HG02840 (cell line): ENCODE results near the gene PIP4K2B.

Source experiments
- ATAC-seq: cut with Tn5 transposase; IDR thresholded peaks from one replicate; pipeline ENCODE4 v1.9.1; 2021; ENCODE audit warnings: mild to moderate bottlenecking, moderate library complexity, moderate number of reproducible peaks; ENCODE audit not compliant: unreplicated experiment, low FRiP score

The PIP4K2B gene

DNA sequence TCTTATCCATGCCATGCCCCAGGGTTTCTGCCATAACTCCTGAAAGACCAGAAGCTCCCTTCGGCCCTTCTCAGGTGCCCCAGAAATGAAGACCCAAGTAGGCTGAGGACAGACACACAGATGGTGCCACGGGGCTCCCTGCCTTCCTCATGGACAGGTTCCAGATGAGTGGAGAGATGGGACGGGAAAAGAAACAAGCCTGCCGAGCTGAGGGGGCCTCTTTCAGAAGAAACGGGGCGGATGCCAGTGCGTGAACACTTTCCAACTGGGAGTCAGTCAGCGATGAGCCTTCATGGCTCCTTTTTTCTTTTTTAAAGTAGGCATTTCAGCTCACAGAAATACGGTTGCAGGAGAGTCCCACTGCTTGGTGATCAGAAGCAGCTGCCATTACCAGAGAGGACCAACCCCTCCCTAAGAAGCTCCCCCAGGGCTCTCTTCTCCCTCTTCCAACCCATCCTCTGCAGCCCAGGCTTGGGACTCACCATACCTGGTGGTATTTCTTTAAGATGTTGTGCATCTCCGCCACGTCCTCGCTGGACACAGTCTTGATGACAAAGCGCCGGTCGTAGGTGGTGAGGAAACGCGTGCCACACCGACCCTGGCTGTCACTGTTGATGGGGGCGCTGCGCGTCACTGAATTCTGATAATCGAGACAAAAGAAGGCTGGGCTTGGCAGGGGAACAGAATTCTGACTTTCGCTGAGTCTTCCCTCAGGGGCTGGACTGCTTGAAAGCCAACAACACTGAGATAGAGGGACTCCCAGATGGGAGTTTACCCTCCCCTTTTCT is 19.2 kb downstream of the PIP4K2B start:
- no peak for ATAC-seq

DNA sequence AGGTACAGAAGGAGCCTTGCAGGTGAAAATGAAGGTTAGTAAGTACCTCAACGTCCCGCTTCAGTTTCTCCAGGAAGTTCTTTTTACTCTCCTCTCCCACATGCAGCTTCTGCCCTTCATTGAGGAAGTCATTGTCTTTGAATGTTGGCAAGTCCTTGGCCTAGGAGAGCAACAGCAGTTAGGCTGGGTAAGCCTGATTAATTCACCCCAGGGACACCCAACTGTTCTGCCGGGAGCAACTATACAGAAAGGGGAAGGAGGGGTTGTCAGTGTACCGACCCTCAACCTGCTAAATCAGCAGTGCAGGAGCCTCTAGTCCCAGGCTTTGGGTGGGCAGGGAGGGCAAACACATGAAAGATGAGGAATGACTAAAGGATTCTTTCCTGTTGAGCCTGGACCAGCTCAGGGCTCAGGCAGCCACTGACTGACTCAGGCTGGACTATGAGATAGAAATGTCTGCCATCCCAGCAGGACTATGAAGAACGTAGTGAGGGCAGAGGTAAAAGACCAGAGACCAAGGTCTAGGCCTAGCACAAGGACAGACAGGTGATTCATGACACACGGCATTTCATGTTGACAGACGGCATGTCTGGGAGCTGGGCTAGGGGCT is 21.6 kb downstream of the PIP4K2B start:
- no peak for ATAC-seq

DNA sequence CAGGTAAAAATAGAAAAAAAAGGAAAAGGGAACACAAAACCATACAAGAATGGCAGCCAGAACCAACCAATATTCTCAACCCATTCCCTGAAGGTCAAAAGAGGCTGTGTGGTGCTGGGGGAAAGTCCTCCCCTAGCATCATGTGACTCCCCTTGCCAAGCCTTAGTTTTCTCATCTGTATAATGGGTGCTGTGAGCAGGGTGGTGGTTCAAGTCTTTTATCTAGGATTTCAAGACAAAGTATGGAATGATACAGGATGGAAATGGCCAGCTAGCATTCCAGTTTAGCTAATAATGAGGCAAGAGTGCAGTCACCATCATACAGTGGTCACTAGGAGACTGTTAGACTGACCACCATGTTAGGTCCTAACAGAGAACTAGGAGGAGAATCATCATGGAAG is 26.1 kb downstream of the PIP4K2B start:
- no peak for ATAC-seq

DNA sequence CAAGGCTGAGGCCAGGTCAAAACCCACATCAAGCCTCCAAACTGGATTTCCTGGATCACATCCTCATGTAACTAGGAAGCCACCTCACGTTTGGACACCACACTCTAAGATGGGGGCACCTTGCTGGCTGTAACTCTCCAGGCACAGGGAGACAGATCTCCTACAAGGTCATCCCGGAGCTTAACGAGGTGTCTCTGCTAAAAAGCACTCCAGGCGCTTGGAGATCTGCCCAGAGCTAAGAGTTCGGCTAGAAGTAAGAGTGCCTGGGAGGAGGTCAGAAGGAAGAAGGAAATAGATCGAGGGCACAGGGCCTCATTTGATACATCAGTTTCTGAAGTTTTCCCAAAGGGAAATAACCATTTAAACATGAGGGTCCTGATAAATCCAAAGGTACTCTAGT is 30.9 kb downstream of the PIP4K2B start:
- no peak for ATAC-seq

DNA sequence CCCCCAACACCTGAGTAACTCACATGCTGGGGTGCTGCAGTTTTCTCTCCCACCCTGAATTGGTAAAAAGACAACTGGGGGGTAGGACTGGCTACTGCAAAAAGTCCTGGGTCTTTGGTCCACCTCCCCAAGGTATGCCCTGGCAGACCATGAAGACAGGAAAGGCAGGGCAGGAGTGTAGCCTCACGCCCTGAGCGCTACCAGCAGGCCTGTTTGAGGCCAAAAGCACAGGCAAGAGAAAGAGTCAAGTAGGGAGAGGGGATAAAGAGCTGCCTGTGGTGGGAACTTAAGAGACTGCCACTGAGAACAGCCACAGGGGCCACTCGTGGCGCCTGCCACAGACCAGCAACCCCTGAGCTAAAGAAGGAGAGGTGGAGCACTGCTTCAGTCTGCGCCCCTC is 33.0 kb downstream of the PIP4K2B start:
- no peak for ATAC-seq

DNA sequence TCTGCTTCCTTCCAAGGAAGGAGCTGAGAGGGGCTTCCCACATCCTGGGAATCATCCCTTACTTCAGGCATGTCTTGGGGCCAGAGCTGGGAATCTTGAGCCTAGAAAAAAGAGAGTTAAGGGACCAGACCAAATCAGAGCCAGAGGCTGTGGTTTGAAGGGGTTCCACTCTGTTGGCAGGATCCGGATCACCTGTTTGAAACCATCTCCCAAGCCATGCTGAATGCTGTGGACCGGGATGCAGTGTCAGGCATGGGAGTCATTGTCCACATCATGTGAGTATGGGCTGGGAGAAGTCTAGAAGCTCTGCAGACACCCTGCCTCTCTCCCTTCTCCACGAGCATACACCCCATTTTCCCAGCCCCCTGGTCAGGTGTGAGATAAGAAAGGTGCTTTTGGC is 37.1 kb downstream of the PIP4K2B start:
- ATAC-seq = no peak

DNA sequence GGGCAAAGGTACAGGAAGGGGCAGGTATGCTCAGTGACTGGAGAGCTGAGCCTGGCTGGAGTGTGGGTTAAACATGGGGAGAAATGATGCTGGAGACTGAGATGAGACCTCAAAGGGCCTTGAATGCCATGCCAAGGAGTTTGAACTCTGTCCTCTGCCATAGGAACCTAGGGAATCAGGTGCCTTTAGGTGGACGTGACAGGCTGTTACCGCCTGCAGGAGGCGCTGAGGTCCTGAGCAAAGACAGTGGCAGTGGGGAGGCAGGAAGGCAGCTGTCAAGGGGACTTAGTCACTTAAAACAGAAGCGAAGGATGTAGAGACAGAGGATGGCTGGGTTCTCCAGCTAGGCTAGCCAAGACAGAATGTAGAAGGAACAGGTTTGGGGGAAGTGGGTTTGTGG is 37.7 kb downstream of the PIP4K2B start:
- ATAC-seq = no peak

DNA sequence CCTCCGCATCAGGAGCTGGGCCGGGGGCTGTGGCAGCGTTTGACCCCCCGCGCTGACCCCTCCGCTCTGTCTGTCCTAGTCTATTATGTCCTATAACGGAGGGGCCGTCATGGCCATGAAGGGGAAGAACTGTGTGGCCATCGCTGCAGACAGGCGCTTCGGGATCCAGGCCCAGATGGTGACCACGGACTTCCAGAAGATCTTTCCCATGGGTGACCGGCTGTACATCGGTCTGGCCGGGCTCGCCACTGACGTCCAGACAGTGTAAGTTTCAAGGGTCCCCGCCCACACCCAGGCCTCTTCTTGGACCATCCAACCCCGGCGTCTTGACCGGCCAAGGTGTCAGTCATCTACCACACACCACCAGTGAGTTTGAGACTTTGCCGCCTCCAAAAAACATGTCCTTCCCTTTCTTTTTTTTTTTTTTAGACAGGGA is 46.3 kb downstream of the PIP4K2B start:
- no peak for ATAC-seq

DNA sequence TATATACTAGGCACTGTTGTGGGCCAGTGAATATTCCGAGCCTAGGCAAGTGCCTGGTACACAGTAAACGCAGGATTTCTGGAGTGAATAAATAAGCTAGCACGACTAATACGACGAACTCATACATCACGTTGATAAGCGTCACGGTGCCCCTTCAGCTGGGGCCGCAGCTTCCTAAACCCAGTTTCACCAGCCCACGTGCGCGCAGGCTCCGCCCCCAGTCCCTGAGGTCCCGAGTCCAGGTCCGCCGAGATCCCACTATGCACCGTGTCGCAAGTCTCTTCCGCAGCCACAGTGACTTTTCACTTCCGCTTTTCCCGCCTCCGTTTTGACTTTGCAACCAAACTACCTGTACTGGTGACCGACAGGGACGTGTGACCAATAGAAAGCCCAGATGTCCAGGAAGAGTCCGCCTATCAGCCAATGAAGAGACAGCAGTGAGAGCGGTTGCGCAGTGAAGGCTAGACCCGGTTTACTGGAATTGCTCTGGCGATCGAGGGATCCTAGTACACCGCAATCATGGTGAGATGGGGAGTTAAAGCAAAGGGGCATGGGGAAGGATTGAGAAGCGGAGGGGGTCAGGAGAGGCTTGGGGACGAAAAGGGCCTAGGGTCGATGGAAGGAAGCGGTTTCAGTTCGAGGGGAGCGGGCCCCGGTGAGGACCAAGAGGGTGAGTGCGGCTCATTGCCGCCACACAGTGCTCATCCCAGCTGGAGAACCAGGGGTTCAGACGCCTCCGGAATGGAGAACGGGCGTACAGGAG is 46.9 kb downstream of the PIP4K2B start, which contains the start of gene PSMB3:
Gene PSMB3 (plus strand): TSS at position 434 of the 763 bp plus-strand sequence. CDS start 86 bp downstream, at position 520.
- peak; percentile 89 for ATAC-seq

DNA sequence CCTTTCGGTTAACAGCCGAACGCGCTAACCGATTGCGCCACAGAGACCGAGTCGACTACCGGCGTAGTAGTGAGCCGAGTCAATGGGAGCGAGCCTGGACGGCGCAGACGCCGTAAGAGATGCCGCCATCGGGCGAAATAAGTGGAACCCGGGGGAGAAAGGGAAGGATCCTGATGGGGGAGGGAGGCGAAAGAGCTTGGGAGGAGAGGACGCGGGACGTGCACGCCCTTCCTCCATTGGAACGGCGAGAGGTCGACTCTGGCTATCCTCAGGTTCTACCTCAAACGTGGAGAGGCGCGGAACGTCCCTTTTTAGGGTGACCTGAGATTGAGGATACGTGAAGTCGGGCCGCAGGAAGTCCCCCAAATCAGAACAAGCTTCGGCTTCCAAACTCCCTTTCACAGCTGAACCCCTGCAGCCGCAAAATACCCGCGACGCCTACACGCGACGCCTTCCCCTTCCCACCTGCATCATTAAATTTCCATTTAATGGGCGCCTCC is 47.5 kb downstream of the PIP4K2B start:
- ATAC-seq = peak; percentile 18

DNA sequence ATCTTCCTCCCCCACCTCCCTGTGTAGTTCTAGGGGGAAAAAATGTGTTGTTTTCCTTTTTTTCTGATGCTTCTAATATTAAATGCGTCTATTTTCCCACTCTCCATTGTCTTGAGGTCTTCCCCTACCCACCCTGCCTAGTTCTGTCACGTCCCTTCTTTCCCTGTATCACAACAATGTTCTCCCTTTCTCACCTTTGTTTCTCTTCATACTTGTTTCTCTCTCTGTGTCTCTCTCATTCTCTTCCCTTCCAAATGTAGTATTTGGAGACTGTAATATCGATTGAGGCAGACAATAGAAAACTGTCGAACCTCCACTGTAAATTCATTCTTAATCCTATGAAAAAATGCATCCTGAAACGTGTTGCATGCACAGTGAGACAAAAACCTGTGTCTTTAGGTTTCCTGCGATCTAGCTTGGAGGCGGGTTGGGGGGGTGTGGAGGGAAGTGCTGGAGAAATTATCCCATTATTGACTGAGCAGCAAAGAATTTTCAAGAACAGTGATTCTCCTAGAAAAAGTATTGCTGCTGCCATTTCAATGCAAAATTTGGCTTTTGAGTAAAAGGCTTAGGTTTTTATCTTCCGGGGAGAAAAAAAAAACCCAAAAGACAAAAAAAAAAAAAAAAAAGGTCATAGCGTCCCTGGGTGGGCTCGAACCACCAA is 48.1 kb downstream of the PIP4K2B start:
- no peak for ATAC-seq

DNA sequence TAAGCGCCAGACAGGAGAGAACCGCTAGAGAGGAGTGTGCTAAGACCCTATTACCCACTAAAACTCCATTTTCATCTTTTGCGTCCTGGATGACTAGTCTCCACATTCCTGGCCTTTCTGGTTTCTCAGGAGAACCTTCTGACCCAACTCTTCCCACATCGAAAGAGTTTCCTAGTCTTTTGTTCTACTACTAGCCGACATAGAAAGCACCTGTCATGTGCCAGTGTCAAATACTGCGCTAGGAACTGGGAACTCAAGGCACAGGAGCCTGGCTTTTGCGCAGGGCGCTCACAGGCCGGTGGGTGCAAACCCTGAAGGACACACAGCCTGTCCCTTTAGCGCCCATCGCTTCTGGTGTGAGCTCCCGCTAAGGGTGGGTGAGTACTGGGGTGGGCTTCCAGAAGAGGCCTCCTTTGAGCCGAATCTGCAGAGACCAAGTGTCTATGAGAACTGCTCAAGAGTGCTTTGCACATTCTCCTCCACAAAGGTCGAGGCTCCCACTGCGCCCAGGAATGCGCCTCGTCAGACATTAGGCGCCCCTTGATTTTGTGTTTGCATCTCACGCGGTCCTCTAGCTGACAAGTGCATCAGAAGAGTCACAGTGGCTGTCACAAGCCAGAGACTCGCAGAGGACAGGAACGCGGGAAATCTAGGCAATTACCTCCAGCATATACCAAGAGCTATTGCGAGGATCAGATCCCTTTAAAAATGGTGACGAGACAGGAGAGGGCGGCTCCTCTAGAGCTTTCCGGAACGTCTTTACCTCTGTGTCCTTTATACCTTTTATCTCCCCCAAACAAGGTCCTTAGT is 48.8 kb downstream of the PIP4K2B start:
- no peak for ATAC-seq

DNA sequence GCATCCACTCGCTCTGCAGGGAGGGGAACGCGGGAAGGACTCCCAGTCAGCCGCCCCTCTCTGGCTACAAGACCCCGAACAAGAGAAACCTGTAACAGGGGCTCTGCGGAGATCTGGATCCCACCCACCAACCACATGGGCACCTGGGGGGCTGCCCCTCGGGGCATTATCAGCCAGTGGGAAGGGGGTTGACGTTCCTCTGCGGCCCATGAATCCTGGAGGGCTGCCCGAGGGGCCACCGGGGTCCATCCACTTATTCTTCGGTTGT is 49.4 kb downstream of the PIP4K2B start:
- ATAC-seq = no peak

DNA sequence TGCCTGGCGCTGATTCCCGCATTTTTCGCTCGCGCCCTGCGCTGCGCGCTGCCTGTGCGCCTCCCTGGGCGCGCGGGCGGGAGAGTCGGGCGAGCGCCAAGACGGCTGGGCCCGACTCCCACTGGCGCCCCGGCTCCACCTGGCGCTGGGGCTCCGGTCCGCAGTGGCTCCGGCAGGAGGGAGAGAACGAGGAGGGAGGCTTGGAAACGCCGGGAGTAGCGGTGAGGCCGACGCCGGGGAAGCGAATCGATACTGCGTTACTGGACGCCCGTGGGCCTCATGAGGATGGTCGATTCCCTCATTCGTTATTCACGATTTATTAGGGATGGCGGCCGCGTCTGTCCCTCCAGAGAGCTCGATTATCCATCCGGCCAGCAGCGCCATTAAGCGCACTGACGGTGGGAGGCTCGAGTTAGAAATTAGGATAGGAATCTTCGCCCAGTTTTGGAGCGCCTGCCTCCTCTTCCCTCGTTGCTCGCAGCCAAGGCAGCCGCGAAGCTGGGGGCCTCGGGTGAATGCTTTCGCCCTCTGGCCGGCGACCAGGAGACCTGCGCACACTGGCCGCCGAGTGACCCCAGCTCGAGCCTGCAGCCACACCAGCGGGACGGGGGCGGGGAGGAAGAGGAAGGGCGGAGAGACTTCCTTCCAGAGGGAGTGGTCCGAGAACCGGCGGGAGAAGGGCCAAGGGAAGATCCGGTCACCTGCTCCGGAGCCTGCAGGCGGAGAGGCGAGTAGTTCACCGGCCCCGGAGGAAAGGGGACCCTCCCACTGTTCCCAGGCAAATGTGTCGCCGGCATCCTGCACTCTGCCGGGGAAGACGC is 49.9 kb downstream of the PIP4K2B start:
- ATAC-seq = no peak

DNA sequence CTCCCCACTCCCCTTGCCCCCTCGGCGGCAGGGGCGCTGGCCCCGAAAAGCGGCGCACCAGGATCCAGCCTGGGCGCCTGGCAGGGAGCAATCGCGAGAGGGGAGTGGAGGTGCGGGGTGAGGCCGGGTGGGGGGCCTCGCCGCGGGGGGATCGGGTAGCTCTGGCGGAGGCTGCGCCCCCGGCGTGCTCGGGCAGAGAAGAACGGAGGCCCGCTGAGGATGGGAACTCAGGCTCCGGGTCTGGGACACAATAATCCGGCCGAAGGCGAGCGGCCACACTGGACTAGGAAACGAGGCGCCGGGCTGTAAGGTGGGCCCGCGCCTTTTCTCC is 50.5 kb downstream of the PIP4K2B start:
- no peak for ATAC-seq

DNA sequence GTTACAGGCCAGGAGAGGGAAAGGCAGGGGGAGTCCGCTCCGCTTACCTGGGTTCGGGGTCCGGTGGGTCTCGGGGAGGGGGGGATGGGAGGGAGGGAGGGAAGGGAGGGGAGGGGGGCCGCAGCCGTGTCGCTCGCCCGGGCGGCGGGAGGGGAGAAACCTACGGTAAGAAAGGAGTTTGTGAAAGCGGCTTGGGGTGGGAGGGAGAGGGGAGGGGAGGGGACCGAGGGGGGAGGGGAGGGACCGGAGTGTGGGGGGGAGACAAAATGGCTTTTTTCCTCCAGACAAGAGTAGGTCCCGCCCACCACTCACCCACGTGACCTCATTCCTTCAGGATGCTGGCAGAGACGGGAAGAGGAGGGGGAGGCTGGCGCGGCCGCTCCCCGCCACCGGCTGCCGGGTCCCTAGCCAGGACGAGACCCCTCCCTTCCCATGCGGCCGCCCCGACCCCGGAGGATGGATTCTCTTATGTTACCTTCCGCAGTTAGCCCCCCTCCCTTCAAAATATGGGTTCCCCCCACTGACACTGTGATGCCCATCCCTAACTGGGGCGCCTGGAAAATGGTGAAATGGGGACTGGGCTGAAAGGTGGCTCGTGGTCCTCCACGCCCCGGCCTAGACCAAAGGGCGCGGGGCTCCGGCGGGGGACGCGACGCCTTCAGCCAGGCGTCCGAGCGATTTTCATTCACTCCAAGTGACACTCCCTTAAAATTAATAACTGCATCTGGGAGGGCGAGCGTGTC is 51.0 kb downstream of the PIP4K2B start, which contains the start of gene PCGF2:
Gene PCGF2 (minus strand): TSS at position 188 of the 743 bp plus-strand sequence. CDS start 7,934 bp downstream, outside the sequence.
- no peak for ATAC-seq

DNA sequence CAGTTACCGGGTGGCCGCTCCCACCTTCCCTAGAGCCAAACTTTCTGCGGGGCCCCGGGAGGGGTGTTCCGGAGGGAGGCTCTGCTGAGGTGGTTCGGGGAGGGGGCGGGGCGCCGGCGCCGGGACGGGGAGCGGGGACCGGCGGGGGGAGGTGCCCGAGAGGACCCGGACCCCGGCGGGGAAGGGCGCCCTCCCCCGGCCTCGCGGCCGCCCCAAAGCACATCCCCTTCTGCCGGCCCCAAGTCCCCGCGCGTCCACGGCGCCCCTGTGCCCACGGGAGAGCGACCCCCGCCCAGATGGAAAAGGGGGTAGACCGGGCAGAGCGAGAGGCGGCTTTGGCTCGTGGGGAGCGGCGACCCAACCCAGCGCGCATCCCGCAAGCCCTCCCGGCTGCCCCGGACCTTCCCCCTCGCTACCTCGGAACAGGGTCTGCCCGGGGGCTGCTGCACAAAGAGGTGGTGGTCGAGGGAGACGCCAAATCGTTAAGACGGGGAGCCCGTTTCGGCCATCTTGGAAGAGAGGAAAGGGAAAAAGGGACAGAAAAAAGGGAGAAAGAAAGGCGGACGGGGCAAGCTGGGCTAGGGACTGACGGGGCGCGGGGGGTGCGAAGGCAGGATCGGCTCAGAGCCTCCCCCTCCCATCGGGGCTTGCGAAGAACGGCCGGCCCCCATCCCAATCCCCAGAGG is 51.8 kb downstream of the PIP4K2B start:
- no peak for ATAC-seq
